IgD-negative memory B cell (primary cell): ENCODE measurements around the gene PRICKLE2. TPM values are rescaled to one million over a fixed set of nuclear protein-coding genes. Genes with fewer than 3 reads are reported as not detected.

Experiments
- H3K27ac Mint-ChIP-seq, 3 donors: one replicate each; pipeline ENCODE4 v1.8.0; 2020 to 2022; ENCODE audit warnings: mild to moderate bottlenecking in 3 of 3, mixed read lengths in 3 of 3, moderate library complexity in 1 of 3
- H3K27me3 Mint-ChIP-seq: one replicate; pipeline ENCODE4 v1.8.0; 2021; ENCODE audit warnings: mixed read lengths
- H3K36me3 Mint-ChIP-seq: one replicate; pipeline ENCODE4 v1.8.0; 2020; ENCODE audit warnings: mild to moderate bottlenecking, mixed read lengths
- H3K4me1 Mint-ChIP-seq, 3 donors: one replicate each; pipeline ENCODE4 v1.8.0; 2020 to 2022; ENCODE audit warnings: mixed read lengths in 3 of 3, mild to moderate bottlenecking in 1 of 3
- H3K4me3 Mint-ChIP-seq, 4 donors: one replicate each; pipeline ENCODE4 v1.8.0; 2020 to 2022; ENCODE audit warnings: mild to moderate bottlenecking in 4 of 4, mixed read lengths in 4 of 4, moderate library complexity in 3 of 4
- H3K9me3 Mint-ChIP-seq, 3 donors: one replicate each; pipeline ENCODE4 v1.8.0; 2020 to 2021; ENCODE audit warnings: mixed read lengths in 3 of 3, mild to moderate bottlenecking in 1 of 3
- polyA plus RNA-seq: library from polyadenylated mRNA; unstranded; fragments of 300-500 nt; fragmentation: Illumina TruSeq; gene quantifications from one replicate; pipeline ENCODE4 v1.2.3, GENCODE V29; 2021

The PRICKLE2 gene
- polyA plus RNA-seq, 1 donor from 2014 or later: 0.73 TPM

GRCh38 chr3:64218329-64218728 is 6.9 kb downstream of the PRICKLE2 start:
- H3K4me3 Mint-ChIP-seq: no peak overlapping the region

DNA sequence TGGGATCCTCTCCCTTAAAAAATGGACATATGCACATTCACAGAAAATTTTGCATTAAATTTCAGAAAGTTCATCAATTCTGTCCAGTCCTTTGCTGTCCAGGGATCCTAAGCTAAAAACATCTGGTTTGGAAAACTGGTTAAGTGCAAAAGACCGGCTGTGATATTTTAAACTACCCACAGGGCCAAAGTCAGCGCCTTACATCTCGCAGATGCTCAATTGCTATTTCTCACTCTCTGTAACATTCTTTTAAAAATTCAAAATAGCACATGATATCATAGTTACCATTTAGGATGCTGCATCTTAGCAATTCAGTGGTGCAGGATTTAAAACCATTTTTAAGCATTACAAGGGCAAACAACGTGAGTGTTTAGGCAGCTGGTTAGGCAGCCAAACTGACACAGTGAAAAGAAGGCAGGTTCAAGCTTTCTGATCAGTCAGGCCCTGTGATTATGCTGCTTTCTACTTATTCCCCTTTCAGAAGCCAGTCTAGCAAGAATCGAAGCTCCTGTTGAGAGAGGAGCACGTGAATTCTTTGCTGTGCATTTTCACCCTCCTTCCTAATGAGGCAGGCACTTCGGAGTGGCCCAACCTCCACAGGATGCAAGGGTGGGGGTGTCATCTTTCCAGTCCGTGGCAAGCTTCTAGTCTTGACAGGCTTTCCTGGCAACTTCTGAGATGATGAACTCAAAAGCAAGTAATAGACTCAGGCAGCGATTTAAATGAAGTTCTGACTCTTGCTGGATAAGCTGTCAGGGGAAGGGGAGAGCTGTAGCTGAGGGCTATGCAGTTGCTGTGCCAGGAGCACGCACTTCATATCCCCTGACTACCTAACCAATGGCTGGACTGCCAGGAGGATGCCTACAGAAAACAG is 8.8 kb downstream of the PRICKLE2 start:
- H3K27me3 Mint-ChIP-seq: peaks cover 2% of the 10 kb centered on the region
- H3K9me3 Mint-ChIP-seq: peaks cover 0 to 2% (median 0%) of the 10 kb centered on the region in 3 donors

More at GRCh38 chr3:64218329-64218728, 6.9 kb downstream of the PRICKLE2 start:
- Mint-ChIP-seq H3K27ac (no peak overlapping the region), H3K27me3 (peaks cover 2% of the 10 kb centered on the region), H3K36me3 (peaks cover 3% of the 10 kb centered on the region), H3K4me1 (peaks cover 6 to 21% (median 6%) of the 10 kb centered on the region in 3 donors), H3K9me3 (peaks cover 0 to 2% (median 0%) of the 10 kb centered on the region in 3 donors)

DNA sequence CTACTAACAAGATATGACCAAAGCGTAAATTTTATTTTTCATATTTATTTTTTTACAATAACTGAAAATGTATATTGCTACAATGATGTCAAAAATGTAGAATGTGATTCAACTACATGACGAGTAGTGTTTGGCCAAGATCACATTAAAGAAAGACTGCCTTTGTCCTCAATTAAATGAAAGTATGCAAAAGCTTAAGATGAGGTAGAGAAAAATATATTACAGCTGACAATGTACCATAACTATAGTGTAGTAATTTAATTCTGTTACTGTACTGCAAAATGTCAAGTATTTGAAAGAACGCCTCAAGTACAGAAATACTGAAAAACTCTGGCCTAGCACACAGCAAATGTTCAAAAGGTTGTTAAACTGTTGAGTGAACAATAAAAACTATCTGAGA is 9.7 kb downstream of the PRICKLE2 start:
- Mint-ChIP-seq H3K27ac (no peak overlapping the region), H3K9me3 (peaks cover 0 to 2% (median 0%) of the 10 kb centered on the region in 3 donors), H3K36me3 (peaks cover 5% of the 10 kb centered on the region), H3K27me3 (peaks cover 2% of the 10 kb centered on the region), H3K4me1 (peaks cover 0 to 11% (median 7%) of the 10 kb centered on the region in 3 donors), H3K4me3 (no peak overlapping the region)

More for the DNA sequence above, 8.8 kb downstream of the PRICKLE2 start:
- H3K4me3 Mint-ChIP-seq: no peak overlapping the region
- no peak overlapping the region for H3K27ac Mint-ChIP-seq
- H3K4me1 Mint-ChIP-seq: peaks cover 0 to 18% (median 5%) of the 10 kb centered on the region in 3 donors
- H3K36me3 Mint-ChIP-seq: peaks cover 3% of the 10 kb centered on the region

DNA sequence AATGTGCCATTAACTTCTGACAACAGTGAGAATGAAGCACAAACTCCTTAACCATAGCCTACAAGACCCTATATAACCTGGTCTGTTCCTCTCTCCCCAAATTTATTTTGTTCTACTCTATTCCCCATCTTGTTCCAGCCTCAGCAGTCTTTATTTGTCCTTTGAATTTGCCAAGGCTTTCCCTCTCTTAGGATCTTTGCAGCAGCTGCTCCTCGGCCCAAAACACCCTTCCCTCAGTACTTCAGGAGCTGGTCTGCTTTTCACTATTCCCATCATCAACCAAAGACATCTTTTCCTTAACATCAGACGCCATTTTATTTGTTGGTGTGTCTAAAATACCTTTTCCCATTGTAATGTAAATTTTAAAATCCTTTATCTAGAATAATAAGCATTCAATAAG is 10.2 kb downstream of the PRICKLE2 start:
- Mint-ChIP-seq H3K36me3 (peaks cover 5% of the 10 kb centered on the region), H3K27ac (no peak overlapping the region), H3K4me3 (no peak overlapping the region), H3K4me1 (peaks cover 0 to 11% (median 7%) of the 10 kb centered on the region in 3 donors), H3K27me3 (peaks cover 2% of the 10 kb centered on the region), H3K9me3 (peaks cover 0 to 2% (median 0%) of the 10 kb centered on the region in 3 donors)

DNA sequence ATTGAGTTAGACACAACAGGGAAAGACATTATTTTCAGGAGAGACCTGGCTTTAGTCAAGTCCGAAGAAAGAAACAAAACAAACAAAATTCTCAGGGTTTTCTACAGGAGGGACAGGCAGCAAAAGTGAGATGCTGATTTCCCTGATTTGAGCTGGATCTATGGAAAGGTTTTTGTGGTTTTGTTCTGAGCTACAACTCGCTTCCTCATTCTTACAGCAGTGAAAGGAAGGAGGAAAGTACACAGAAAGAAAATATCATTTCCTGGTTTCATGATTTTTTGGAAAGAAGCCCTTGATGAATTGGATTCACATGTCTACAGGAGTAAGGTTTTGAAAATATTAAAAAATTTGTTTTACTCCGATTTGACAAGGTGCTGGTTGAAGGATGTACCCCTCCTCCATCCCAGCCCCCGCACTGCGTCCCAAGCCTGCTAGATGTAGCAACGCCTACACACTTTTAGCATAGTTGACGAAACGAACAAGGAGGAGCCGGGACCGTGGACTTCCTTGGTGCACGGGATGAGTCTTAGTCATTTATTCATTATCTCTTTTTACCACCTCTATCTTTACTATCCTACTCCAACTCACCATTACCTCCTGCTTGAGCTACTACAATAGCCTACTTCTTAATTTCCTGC is 10.8 kb downstream of the PRICKLE2 start:
- no peak overlapping the region for H3K27ac Mint-ChIP-seq

DNA sequence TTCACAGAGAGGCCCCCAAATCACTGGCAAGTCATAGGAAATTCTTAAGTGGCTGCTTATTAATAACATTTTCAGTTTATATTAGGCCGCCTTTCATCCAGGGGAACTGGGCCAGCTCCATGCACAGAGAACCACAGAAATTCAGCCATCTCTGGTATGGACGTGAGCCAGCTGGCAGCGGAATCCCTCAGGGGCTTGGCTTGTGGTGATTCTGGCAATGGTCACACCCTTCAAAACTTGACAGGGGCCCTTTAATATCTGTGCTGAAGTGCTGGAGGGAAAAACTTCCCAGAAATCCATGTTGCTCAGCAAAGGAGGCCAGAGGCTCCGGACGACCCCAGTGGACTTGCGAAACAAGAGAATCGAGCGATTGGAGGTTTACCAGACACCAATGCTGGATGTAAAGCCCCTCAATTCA is 11.3 kb downstream of the PRICKLE2 start:
- H3K27ac Mint-ChIP-seq: no peak overlapping the region
- H3K4me3 Mint-ChIP-seq: no peak overlapping the region
- H3K4me1 Mint-ChIP-seq: peaks cover 0 to 8% (median 7%) of the 10 kb centered on the region in 3 donors
- H3K9me3 Mint-ChIP-seq: peaks cover 0 to 2% (median 0%) of the 10 kb centered on the region in 3 donors
- peaks cover 2% of the 10 kb centered on the region for H3K27me3 Mint-ChIP-seq
- H3K36me3 Mint-ChIP-seq: peaks cover 5% of the 10 kb centered on the region

More for the DNA sequence above, 10.8 kb downstream of the PRICKLE2 start:
- Mint-ChIP-seq H3K9me3 (peaks cover 0 to 2% (median 0%) of the 10 kb centered on the region in 3 donors), H3K4me1 (peaks cover 0 to 10% (median 7%) of the 10 kb centered on the region in 3 donors), H3K4me3 (no peak overlapping the region), H3K36me3 (peaks cover 5% of the 10 kb centered on the region), H3K27me3 (peaks cover 2% of the 10 kb centered on the region)

- peaks cover 0 to 8% (median 7%) of the 10 kb centered on the region in 3 donors for H3K4me1 Mint-ChIP-seq
- no peak overlapping the region for H3K27ac Mint-ChIP-seq
These were observed 11.9 kb downstream of the PRICKLE2 start for GRCh38 chr3:64213224-64213878.

GRCh38 chr3:64209866-64210621 is 15.2 kb downstream of the PRICKLE2 start:
- Mint-ChIP-seq H3K27ac (no peak overlapping the region), H3K4me1 (peaks cover 0 to 6% (median 6%) of the 10 kb centered on the region in 3 donors), H3K4me3 (no peak overlapping the region), H3K9me3 (no peaks in the 10 kb centered on the region), H3K36me3 (peaks cover 5% of the 10 kb centered on the region), H3K27me3 (peaks cover 2% of the 10 kb centered on the region)

More at GRCh38 chr3:64213224-64213878, 11.9 kb downstream of the PRICKLE2 start:
- no peak overlapping the region for H3K4me3 Mint-ChIP-seq
- peaks cover 2% of the 10 kb centered on the region for H3K27me3 Mint-ChIP-seq
- peaks cover 0 to 2% (median 0%) of the 10 kb centered on the region in 3 donors for H3K9me3 Mint-ChIP-seq
- peaks cover 5% of the 10 kb centered on the region for H3K36me3 Mint-ChIP-seq

DNA sequence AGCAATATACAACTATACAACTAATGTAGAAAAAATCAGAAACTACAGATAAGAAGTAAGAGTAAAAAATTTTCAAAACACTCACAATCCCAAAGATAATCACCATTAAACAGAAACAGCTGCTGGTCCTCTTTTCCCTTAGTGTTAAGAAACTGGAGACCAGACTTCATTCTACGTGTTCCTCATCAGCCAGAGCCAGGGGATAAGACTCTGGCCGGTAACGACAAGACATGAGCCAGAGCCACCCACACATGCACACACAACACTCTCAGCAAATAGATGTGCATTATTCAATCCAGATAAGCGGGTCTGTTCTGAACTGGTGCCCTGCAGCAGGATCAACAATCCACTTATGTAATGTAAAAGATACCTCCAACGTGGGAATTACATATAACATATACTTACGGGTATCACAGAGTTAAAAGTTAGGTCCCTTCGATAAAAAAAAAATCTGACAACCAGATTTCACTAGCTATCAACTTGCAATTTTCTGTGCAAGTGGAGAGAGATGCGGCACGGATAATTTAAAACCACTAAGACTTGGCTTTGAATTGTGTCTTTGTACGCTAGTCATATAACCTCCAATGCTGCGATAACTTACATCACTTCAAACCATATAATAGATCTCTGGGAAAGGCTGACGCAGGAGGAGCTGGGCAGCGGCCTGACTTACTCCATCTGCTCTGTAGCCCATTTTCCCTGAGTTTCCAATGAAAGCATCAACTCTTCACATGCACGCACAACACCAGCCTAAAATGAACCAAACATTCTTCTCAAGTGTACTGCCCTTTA is 17.8 kb downstream of the PRICKLE2 start:
- H3K4me3 Mint-ChIP-seq: no peak overlapping the region
- H3K27me3 Mint-ChIP-seq: peaks cover 3% of the 10 kb centered on the region
- peaks cover 5% of the 10 kb centered on the region for H3K36me3 Mint-ChIP-seq
- peaks cover 0 to 2% (median 0%) of the 10 kb centered on the region in 3 donors for H3K9me3 Mint-ChIP-seq
- H3K4me1 Mint-ChIP-seq: peaks cover 2 to 3% (median 3%) of the 10 kb centered on the region in 3 donors
- no peak overlapping the region for H3K27ac Mint-ChIP-seq

GRCh38 chr3:64203969-64204908 is 21.0 kb downstream of the PRICKLE2 start:
- Mint-ChIP-seq H3K27me3 (peaks cover 3% of the 10 kb centered on the region), H3K4me1 (peaks cover 0 to 3% (median 2%) of the 10 kb centered on the region in 3 donors), H3K9me3 (peaks cover 0 to 2% (median 0%) of the 10 kb centered on the region in 3 donors), H3K27ac (no peak overlapping the region), H3K36me3 (peaks cover 3% of the 10 kb centered on the region), H3K4me3 (no peak overlapping the region)

- Mint-ChIP-seq H3K27ac (no peak overlapping the region), H3K9me3 (peaks cover 0 to 4% (median 0%) of the 10 kb centered on the region in 3 donors), H3K4me3 (no peak overlapping the region), H3K4me1 (peaks cover 0 to 3% (median 2%) of the 10 kb centered on the region in 3 donors), H3K36me3 (peaks cover 6% of the 10 kb centered on the region), H3K27me3 (peaks cover 3% of the 10 kb centered on the region)
These were observed 22.1 kb downstream of the PRICKLE2 start for GRCh38 chr3:64203216-64203615.

GRCh38 chr3:64199932-64200331 is 25.3 kb downstream of the PRICKLE2 start:
- Mint-ChIP-seq H3K27me3 (peaks cover 3% of the 10 kb centered on the region), H3K27ac (no peak overlapping the region), H3K36me3 (peaks cover 9% of the 10 kb centered on the region), H3K4me1 (peaks cover 0 to 3% (median 2%) of the 10 kb centered on the region in 3 donors), H3K4me3 (no peak overlapping the region), H3K9me3 (peaks cover 3 to 4% (median 4%) of the 10 kb centered on the region in 3 donors)
